ENCODE measurements around the gene RARS2.
"Not testable (repeated sequence)": the region's sequence is repeated elsewhere in the genome, so short reads cannot be mapped to it uniquely, and the experiment has no call there.

RARS2 gene

GRCh38 chr6:87589693-87590416 is at the start of gene RARS2, which contains the start of gene ORC3:
Gene RARS2, minus strand, starts transcription at chr6:87589987. Its CDS starts 30 bp downstream, at chr6:87589957.
Gene ORC3, plus strand, starts transcription at chr6:87590135. Its CDS starts 34 bp downstream, at chr6:87590169.
- peak; percentile 92 for FAIRE-seq

- FAIRE-seq, result no peak
These were observed 49.6 kb upstream of the RARS2 start for GRCh38 chr6:87639373-87639772.

- FAIRE-seq, result no peak
These were observed 47.3 kb upstream of the RARS2 start for GRCh38 chr6:87637106-87637505.

- no peak for FAIRE-seq
These were observed 46.5 kb upstream of the RARS2 start for GRCh38 chr6:87636315-87636714.

- no peak for FAIRE-seq
These were observed 44.1 kb upstream of the RARS2 start for GRCh38 chr6:87633851-87634250.

- FAIRE-seq, result no peak
These were observed 41.0 kb upstream of the RARS2 start for GRCh38 chr6:87630746-87631145.

GRCh38 chr6:87628881-87629280 is 39.1 kb upstream of the RARS2 start:
- FAIRE-seq, result no peak

- FAIRE-seq, result no peak
These were observed 38.6 kb upstream of the RARS2 start for GRCh38 chr6:87628424-87628823.

- FAIRE-seq, result no peak
These were observed 33.5 kb upstream of the RARS2 start for GRCh38 chr6:87623248-87623647.

GRCh38 chr6:87618531-87618930 is 28.7 kb upstream of the RARS2 start:
- no peak for FAIRE-seq

- no peak for FAIRE-seq
These were observed 27.6 kb upstream of the RARS2 start for GRCh38 chr6:87617405-87617804.

GRCh38 chr6:87613018-87613417 is 23.2 kb upstream of the RARS2 start:
- FAIRE-seq, result not testable (repeated sequence)

GRCh38 chr6:87608802-87609201 is 19.0 kb upstream of the RARS2 start:
- FAIRE-seq, result peak; percentile 19

GRCh38 chr6:87606199-87606598 is 16.4 kb upstream of the RARS2 start:
- FAIRE-seq, result no peak

GRCh38 chr6:87600576-87600975 is 10.8 kb upstream of the RARS2 start:
- FAIRE-seq, result no peak

- FAIRE-seq, result no peak
These were observed 1.2 kb upstream of the RARS2 start for GRCh38 chr6:87590990-87591389.

GRCh38 chr6:87590417-87590880 is 662 bp upstream of the RARS2 start:
- FAIRE-seq, result no peak

- FAIRE-seq, result no peak
These were observed 905 bp downstream of the RARS2 start for GRCh38 chr6:87588756-87589407.

GRCh38 chr6:87586371-87587077 is 3.3 kb downstream of the RARS2 start:
- no peak for FAIRE-seq

- FAIRE-seq, result no peak
These were observed 6.0 kb downstream of the RARS2 start for GRCh38 chr6:87583822-87584221.

GRCh38 chr6:87575423-87575822 is 14.4 kb downstream of the RARS2 start:
- no peak for FAIRE-seq

GRCh38 chr6:87574237-87574804 is 15.5 kb downstream of the RARS2 start:
- peak; percentile 34 for FAIRE-seq

- FAIRE-seq, result no peak
These were observed 16.3 kb downstream of the RARS2 start for GRCh38 chr6:87573307-87574024.

Measured in G401.6 (cell line).